GM19023 (cell line): Measurements from ENCODE around the gene MSI2.
"Not testable (repeated sequence)": the region's sequence is repeated elsewhere in the genome, so short reads cannot be mapped to it uniquely, and the experiment has no call there.

Experiments
- ATAC-seq: cut with Tn5 transposase; IDR thresholded peaks from one replicate; pipeline ENCODE4 v1.9.1; 2021; ENCODE audit warnings: mild to moderate bottlenecking, moderate library complexity; ENCODE audit not compliant: unreplicated experiment

The MSI2 gene

GRCh38 chr17:57603546-57603945 lies 347.2 kb downstream of the MSI2 start:
- ATAC-seq: no peak

GRCh38 chr17:57603978-57604377 lies 347.7 kb downstream of the MSI2 start:
- ATAC-seq: no peak

- peak; percentile 69 for ATAC-seq
These were observed 348.7 kb downstream of the MSI2 start for GRCh38 chr17:57604771-57605674.

DNA sequence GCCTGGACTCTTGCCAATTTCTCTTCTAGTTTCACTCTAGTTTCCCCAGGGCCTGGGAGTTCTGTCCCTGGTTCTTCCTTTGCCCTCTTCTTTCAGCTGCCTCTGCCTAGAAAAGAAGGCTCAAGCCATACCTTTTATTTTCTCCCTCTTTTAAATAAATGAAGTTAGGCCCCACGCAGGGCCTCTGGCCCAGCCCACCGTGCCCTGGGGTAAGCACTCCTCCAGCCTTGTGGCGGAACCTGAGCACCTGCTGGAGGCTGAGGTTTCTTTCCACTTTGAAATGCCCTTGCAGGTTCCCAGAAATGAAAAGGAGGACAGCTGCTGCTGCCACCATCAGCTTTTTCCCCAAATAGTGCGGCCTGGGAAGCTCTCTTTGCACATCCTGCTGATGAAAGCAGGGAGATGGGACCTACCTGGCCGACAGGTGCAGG lies 349.4 kb downstream of the MSI2 start:
- ATAC-seq: peak; percentile 12

- no peak for ATAC-seq
These were observed 350.0 kb downstream of the MSI2 start for GRCh38 chr17:57606111-57606875.

DNA sequence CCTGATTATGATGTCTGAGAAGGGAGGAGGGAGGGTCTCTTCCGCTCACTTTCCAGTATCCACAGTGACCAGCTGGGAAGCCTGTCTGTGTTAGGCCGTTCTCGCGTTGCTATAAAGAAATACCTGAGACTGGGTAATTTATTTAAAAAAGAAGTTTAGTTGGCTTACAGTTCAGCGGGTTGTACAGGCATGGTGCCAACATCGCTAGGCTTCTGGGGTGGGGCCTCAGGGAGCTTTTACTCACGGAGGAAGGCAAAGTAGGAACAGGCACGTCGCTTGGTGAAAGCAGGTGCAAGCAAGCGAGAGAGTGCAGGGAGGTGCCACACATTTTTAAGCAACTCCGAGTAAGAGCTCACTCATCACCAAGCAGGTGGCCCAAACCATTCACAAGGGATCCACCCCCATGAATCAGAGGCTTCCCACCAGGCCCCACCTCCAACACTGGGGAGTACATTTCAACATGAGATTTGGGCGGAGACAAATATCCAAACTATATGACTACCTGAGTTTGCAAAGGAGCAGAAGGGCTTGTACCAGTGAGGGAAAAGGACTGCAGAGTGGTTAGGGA lies 351.3 kb downstream of the MSI2 start:
- no peak for ATAC-seq

GRCh38 chr17:57608369-57609124 lies 352.2 kb downstream of the MSI2 start:
- no peak for ATAC-seq

GRCh38 chr17:57609125-57609877 lies 353.0 kb downstream of the MSI2 start:
- no peak for ATAC-seq

GRCh38 chr17:57609878-57610270 lies 353.6 kb downstream of the MSI2 start:
- ATAC-seq: no peak

GRCh38 chr17:57612202-57613071 lies 356.1 kb downstream of the MSI2 start:
- ATAC-seq: peak; percentile 52

DNA sequence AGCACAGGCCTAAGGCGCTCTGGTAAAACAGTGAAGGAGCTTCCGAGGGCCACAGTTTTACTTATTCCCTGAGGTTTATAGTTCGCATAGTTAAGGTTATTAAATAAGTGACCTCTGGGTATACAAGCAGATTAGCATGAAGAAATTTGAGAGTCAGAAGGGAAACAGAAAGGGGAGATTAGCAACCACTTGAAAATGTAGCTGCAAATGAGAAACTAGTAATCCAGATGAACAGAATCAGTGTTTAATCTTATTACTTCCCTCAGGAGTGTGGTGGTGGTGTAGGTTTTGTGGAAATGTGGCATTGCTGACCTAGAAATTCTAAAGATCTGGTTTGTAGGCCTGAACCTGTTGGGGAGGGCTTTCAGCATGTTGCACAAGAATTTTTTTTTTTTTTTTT lies 358.4 kb downstream of the MSI2 start:
- ATAC-seq: no peak

- ATAC-seq: no peak
These were observed 359.8 kb downstream of the MSI2 start for GRCh38 chr17:57615836-57616757.

GRCh38 chr17:57617218-57617617 lies 360.9 kb downstream of the MSI2 start:
- ATAC-seq: no peak

GRCh38 chr17:57619061-57619937 lies 363.0 kb downstream of the MSI2 start:
- no peak for ATAC-seq

DNA sequence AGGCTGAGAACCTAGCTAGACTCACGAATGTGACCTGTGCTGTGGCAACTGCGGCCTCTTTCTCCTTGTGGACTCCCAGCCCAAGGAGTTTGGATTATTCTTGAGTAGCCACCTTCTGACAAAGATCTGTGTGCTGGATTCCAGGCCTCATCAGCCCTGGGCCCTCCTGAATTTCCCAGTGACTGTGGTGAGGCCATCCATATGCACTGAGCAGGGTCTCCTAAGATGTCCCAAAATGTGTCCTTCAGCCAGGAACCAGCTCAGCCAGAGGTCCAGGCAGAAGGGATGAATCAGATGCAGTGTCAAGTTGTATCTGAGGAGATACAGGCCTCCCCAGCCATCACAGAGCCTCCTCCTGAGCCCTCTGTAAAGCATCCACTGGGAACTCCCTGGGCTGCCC lies 364.3 kb downstream of the MSI2 start:
- ATAC-seq: no peak

GRCh38 chr17:57621791-57622190 lies 365.5 kb downstream of the MSI2 start:
- ATAC-seq: not testable (repeated sequence)

DNA sequence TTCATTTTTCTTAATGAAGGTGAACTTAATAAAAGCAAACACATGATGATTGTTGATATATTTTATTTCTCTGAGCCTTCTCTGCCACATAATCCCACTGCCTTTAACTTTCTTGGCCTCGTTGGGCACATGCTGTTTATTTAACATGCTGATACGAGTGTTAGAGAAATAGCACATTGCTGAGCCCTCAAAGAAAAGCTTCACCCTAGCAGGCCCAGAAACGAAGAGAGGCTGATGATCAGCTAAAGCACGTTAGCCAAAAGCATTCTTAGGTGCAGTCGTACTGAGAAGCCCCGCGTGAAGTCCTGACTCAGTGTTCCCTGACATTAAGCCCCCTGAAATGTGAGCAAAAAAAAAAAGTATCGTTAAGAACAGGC lies 366.0 kb downstream of the MSI2 start:
- ATAC-seq: no peak
